ENCODE measurements around the gene ADAT1.

DNA sequence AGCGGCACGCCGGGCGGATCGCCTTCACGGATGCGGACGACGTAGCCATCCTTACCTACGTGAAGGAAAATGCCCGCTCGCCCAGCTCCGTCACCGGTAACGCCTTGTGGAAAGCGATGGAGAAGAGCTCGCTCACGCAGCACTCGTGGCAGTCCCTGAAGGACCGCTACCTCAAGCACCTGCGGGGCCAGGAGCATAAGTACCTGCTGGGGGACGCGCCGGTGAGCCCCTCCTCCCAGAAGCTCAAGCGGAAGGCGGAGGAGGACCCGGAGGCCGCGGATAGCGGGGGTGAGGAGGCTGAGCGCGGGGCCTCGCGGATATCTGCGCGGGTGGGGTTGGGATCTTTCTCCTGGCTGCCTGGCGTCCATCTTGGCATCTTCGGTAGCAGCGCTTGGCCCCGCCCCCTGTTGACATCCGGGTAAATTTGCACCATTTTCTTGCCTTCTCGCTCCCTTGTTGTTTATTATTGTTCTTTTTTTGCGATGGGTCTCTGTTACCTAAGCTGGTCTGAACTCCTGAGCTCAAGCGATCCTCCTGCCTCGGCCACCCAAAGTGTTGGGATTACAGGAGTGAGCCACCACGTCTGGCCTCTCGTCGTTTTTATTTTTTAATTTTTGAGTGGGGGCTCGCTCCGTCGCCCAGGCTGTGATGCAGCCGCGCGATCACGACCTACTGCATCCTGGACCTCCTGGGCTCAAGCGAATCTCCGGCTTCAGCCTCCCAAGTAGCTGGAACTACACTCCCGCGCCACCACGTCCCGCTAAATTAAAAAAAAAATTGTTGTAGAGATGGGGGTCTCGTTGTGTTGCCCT, 25.4 kb upstream of the ADAT1 start:
- no peak for TF ChIP-seq RARB (CRISPR knock-in tag; IDR thresholded peaks at IDR 0.05)
- no peak for TF ChIP-seq ZNF70 (CRISPR knock-in tag; IDR thresholded peaks at IDR 0.05)
- no peak for TF ChIP-seq GLIS3 (CRISPR knock-in tag; IDR thresholded peaks at IDR 0.05)

Measured in SK-N-SH treated with all-trans-retinoic acid at 6 μM for 48 hours (cell line).